Osteoblast (primary cell): ENCODE data around the gene MYG1. TPM values are rescaled to one million over a fixed set of nuclear protein-coding genes. Genes with fewer than 3 reads are reported as not detected.

Experiments used
- DNase-seq: peaks from one replicate; pipeline ENCODE4 v3.0.0; 2011; ENCODE audit warnings: low spot score, mixed read lengths; ENCODE audit not compliant: insufficient read length; ENCODE audit errors: missing footprints
- H2AFZ ChIP-seq: 2 replicates; pipeline ENCODE4 v1.6.0; 2011; ENCODE audit warnings: mild to moderate bottlenecking, low read length
- H3K27ac ChIP-seq: 2 replicates; pipeline ENCODE4 v1.5.1; 2011; ENCODE audit warnings: mild to moderate bottlenecking, low read depth, low read length, moderate library complexity
- H3K27me3 ChIP-seq: 2 replicates; pipeline ENCODE4 v1.6.0; 2012; ENCODE audit warnings: mild to moderate bottlenecking, control low read depth, inconsistent platforms, low read length, moderate library complexity; ENCODE audit not compliant: insufficient read depth
- H3K36me3 ChIP-seq: 2 replicates; pipeline ENCODE4 v1.5.1; 2011; ENCODE audit warnings: mild to moderate bottlenecking, low read length, control low read depth, moderate library complexity; ENCODE audit not compliant: insufficient read depth
- H3K4me1 ChIP-seq: 2 replicates; pipeline ENCODE4 v1.5.1; 2011; ENCODE audit warnings: mild to moderate bottlenecking, low read length, control low read depth, moderate library complexity; ENCODE audit not compliant: insufficient read depth
- H3K4me2 ChIP-seq: 2 replicates; pipeline ENCODE4 v1.6.0; 2011; ENCODE audit warnings: mild to moderate bottlenecking, low read length; ENCODE audit not compliant: insufficient read depth
- H3K4me3 ChIP-seq: fragments of 200-600 bp; sonication (generic); 3 replicates; pipeline ENCODE4 v1.5.1; 2012; ENCODE audit warnings: mild to moderate bottlenecking, low read length, inconsistent platforms; ENCODE audit not compliant: insufficient read depth
- H3K79me2 ChIP-seq: 2 replicates; pipeline ENCODE4 v1.6.0; 2012; ENCODE audit warnings: mild to moderate bottlenecking, low read length, control low read depth, inconsistent platforms; ENCODE audit not compliant: insufficient read depth
- H3K9me3 ChIP-seq: 2 replicates; pipeline ENCODE4 v1.5.1; 2011; ENCODE audit warnings: low read depth, low read length, control low read depth
- H4K20me1 ChIP-seq: 2 replicates; pipeline ENCODE4 v1.6.0; 2012; ENCODE audit warnings: mild to moderate bottlenecking, low read length, control low read depth; ENCODE audit not compliant: insufficient read depth
- total RNA-seq: library from RNA; depleted of rRNA; stranded (reverse); fragments of >200 nt; gene quantifications from 2 replicates; pipeline ENCODE4 v1.2.3, GENCODE V29; 2012
- TF ChIP-seq, protein P1 (sequence below): IDR thresholded peaks from 2 replicates; pipeline ENCODE4 v1.5.1; 2011; ENCODE audit warnings: mild to moderate bottlenecking, low read depth, low read length, moderate library complexity; ENCODE audit errors: extremely low read depth

The MYG1 gene
- total RNA-seq, 1 donor = 32.9 TPM

- Histone ChIP-seq H2AFZ (no peak overlapping the region), H3K36me3 (peaks cover 33% of the 10 kb centered on the region), H4K20me1 (no peaks in the 10 kb centered on the region), H3K4me1 (peaks cover 49% of the 10 kb centered on the region), H3K9me3 (no peaks in the 10 kb centered on the region), H3K27ac (peak overlapping the region; percentile 97), H3K27me3 (no peaks in the 10 kb centered on the region), H3K79me2 (peaks cover 62% of the 10 kb centered on the region), H3K4me2 (peak overlapping the region; percentile 98), H3K4me3 (peak overlapping the region; percentile 82)
- TF ChIP-seq, protein P1, sequence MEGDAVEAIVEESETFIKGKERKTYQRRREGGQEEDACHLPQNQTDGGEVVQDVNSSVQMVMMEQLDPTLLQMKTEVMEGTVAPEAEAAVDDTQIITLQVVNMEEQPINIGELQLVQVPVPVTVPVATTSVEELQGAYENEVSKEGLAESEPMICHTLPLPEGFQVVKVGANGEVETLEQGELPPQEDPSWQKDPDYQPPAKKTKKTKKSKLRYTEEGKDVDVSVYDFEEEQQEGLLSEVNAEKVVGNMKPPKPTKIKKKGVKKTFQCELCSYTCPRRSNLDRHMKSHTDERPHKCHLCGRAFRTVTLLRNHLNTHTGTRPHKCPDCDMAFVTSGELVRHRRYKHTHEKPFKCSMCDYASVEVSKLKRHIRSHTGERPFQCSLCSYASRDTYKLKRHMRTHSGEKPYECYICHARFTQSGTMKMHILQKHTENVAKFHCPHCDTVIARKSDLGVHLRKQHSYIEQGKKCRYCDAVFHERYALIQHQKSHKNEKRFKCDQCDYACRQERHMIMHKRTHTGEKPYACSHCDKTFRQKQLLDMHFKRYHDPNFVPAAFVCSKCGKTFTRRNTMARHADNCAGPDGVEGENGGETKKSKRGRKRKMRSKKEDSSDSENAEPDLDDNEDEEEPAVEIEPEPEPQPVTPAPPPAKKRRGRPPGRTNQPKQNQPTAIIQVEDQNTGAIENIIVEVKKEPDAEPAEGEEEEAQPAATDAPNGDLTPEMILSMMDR = no peak
- DNase-seq = peak; percentile 81
These were observed 418 bp upstream of the MYG1 start for GRCh38 chr12:53299101-53299453.

DNA sequence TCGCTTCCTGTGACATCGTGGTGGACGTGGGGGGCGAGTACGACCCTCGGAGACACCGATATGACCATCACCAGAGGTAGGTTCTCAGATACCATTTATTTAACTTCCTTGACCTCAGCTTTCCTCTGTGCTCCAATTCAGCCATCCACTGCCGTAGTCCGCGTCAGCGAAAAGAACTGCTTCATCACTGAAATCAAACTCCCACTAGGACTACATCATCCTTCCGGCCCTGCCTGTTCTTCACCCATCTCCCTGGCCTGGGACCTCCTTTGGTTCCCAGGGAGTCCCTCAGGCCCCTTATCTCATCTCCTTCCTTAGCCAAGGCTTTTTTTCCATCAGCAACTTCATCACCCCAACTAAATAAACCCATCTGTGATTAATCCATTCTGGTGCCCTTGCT lies 692 bp downstream of the MYG1 start:
- Histone ChIP-seq H3K79me2 (peaks cover 67% of the 10 kb centered on the region), H3K27ac (peak overlapping the region; percentile 97), H2AFZ (peak overlapping the region; percentile 66), H4K20me1 (no peaks in the 10 kb centered on the region), H3K4me2 (peak overlapping the region; percentile 98), H3K4me3 (peak overlapping the region; percentile 82), H3K27me3 (no peaks in the 10 kb centered on the region), H3K9me3 (no peaks in the 10 kb centered on the region), H3K4me1 (peaks cover 43% of the 10 kb centered on the region), H3K36me3 (peaks cover 39% of the 10 kb centered on the region)
- DNase-seq = peak; percentile 93
- TF ChIP-seq, protein P1 = no peak

GRCh38 chr12:53302903-53303302 lies 3.4 kb downstream of the MYG1 start:
- H3K27ac ChIP-seq = peak overlapping the region; percentile 18
- peaks cover 3% of the 10 kb centered on the region for H4K20me1 ChIP-seq
- H3K4me1 ChIP-seq = peaks cover 22% of the 10 kb centered on the region
- H2AFZ ChIP-seq = no peak overlapping the region
- no peaks in the 10 kb centered on the region for H3K9me3 ChIP-seq
- DNase-seq = peak; percentile 73
- H3K4me2 ChIP-seq = no peak overlapping the region
- peaks cover 51% of the 10 kb centered on the region for H3K79me2 ChIP-seq
- H3K4me3 ChIP-seq = no peak overlapping the region
- H3K36me3 ChIP-seq = peaks cover 62% of the 10 kb centered on the region
- H3K27me3 ChIP-seq = no peaks in the 10 kb centered on the region
- TF ChIP-seq, protein P1 = no peak

DNA sequence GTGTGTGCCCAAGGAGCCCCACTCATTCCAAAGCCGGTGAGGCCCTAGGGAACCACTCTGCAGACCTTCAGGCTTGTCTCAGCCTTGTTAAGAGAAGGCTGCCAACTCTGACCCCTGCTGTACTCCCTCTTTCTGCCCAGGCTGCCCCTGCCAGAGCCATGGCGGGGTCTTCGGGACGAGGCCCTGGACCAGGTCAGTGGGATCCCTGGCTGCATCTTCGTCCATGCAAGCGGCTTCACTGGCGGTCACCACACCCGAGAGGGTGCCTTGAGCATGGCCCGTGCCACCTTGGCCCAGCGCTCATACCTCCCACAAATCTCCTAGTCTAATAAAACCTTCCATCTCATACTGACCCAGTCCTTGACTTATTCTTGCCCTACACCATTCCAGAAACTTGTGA lies 7.3 kb downstream of the MYG1 start:
- Histone ChIP-seq H4K20me1 (peaks cover 3% of the 10 kb centered on the region), H3K4me3 (no peak overlapping the region), H3K27ac (no peak overlapping the region), H3K4me1 (no peaks in the 10 kb centered on the region), H3K36me3 (peaks cover 79% of the 10 kb centered on the region), H3K79me2 (peaks cover 33% of the 10 kb centered on the region), H3K9me3 (no peaks in the 10 kb centered on the region), H3K4me2 (no peak overlapping the region), H3K27me3 (no peaks in the 10 kb centered on the region), H2AFZ (no peak overlapping the region)
- no peak for DNase-seq
- TF ChIP-seq, protein P1 = no peak
